Common myeloid progenitor, CD34-positive (primary cell): ENCODE results near the gene GCNA.
"Not testable (repeated sequence)": the region's sequence is repeated elsewhere in the genome, so short reads cannot be mapped to it uniquely, and the experiment has no call there.

Experiments used
- CTCF ChIA-PET: fragments of 350-600 bp; sonication (Branson Sonifier 250); formaldehyde crosslinking; loops from one replicate; lab custom pipeline; 2021; ENCODE audit warnings: antibody characterized with exemption; lab: Charles Lee
- POLR2A ChIA-PET: fragments of 350-600 bp; sonication (Branson Sonifier 250); formaldehyde crosslinking; loops from one replicate; lab custom pipeline; 2021; ENCODE audit warnings: antibody characterized with exemption; lab: Charles Lee
- DNase-seq, 3 donors: peaks; one replicate each; pipeline versions ENCODE4 v3.0.0 to v3.0.0-alpha.2; 2013
- H3K27ac ChIP-seq, 2 experiments: 1 replicate in 1 of 2; 2 replicates in 1 of 2; pipeline ENCODE4 v1.7.0; 2013; ENCODE audit warnings: inconsistent platforms in 2 of 2, low read length in 2 of 2, mild to moderate bottlenecking in 2 of 2, low read depth in 1 of 2, moderate library complexity in 1 of 2; ENCODE audit not compliant: severe bottlenecking in 2 of 2, insufficient read depth in 1 of 2, poor library complexity in 1 of 2
- H3K27me3 ChIP-seq, 5 experiments: replicated peaks in 2 of 5; 1 replicate in 3 of 5; 2 replicates in 2 of 5; pipeline versions ENCODE4 v1.6.1 to v1.7.0; 2013; ENCODE audit warnings: low read length in 4 of 5, mild to moderate bottlenecking in 2 of 5, moderate library complexity in 2 of 5, inconsistent platforms in 1 of 5; ENCODE audit not compliant: insufficient read depth in 5 of 5, control insufficient read depth in 4 of 5
- H3K36me3 ChIP-seq, 4 experiments: 1 replicate in 2 of 4; 2 replicates in 2 of 4; pipeline versions ENCODE4 v1.6.1 to v1.7.0; 2013; ENCODE audit warnings: low read length in 3 of 4, control low read depth in 1 of 4, mild to moderate bottlenecking in 1 of 4; ENCODE audit not compliant: control insufficient read depth in 4 of 4, insufficient read depth in 4 of 4
- H3K4me1 ChIP-seq, 4 experiments: 1 replicate in 3 of 4; 2 replicates in 1 of 4; pipeline versions ENCODE4 v1.6.1 to v1.7.1; 2013; ENCODE audit warnings: low read length in 3 of 4, mild to moderate bottlenecking in 3 of 4, control low read depth in 1 of 4, inconsistent platforms in 1 of 4, moderate library complexity in 1 of 4; ENCODE audit not compliant: control insufficient read depth in 4 of 4, insufficient read depth in 4 of 4; ENCODE audit errors: control extremely low read depth in 1 of 4
- H3K4me3 ChIP-seq, 7 experiments: 1 replicate in 4 of 7; 2 replicates in 3 of 7; pipeline versions ENCODE4 v1.5.1 to v1.7.0; 2013; ENCODE audit warnings: mild to moderate bottlenecking in 7 of 7, low read length in 6 of 7, moderate library complexity in 6 of 7, inconsistent platforms in 2 of 7, low read depth in 2 of 7, control low read depth in 1 of 7; ENCODE audit not compliant: insufficient read depth in 4 of 7, control insufficient read depth in 1 of 7; ENCODE audit errors: extremely low read depth in 1 of 7
- H3K9me3 ChIP-seq, 5 experiments: 1 replicate in 4 of 5; 2 replicates in 1 of 5; pipeline versions ENCODE4 v1.6.1 to v1.7.1; 2013; ENCODE audit warnings: low read length in 4 of 5, mild to moderate bottlenecking in 2 of 5, inconsistent platforms in 1 of 5, low read depth in 1 of 5, moderate library complexity in 1 of 5; ENCODE audit not compliant: control insufficient read depth in 4 of 5, insufficient read depth in 2 of 5; ENCODE audit errors: control extremely low read depth in 1 of 5
- WGBS: methylation state at CpG from one replicate; pipeline ENCODE4 v1.1.5; 2013; ENCODE audit not compliant: insufficient coverage; 5-methylcytosine and 5-hydroxymethylcytosine counted together

GCNA gene

DNA sequence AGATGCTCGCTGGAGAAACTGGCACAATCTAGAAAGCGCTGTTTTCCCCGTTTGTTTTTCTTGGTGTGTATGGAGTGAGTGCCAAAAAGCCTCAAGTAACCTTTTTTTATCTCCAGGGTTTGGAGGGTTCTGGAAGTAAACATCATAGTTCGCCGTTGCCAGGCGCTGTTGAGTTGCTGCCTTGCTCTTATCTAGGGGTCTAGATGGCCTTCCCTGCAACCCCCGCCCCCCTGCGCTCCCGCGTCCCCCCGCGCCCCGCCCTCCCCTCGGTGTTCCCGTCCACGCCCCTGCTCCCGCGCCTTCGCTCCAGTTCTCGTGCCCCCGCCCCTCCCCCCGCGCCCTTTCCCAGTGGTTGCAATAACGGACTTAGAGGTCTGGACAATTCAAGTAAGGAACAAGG lies 555 bp upstream of the GCNA start:
- H3K4me1 ChIP-seq, result no peaks in the 10 kb centered on the region
- 86% methylated on average over 15 of the region's 24 CpGs for WGBS
- H3K9me3 ChIP-seq, result no peaks in the 10 kb centered on the region
- peaks cover 0 to 32% (median 12%) of the 10 kb centered on the region in 4 experiments for H3K36me3 ChIP-seq
- POLR2A ChIA-PET, result no interaction called here
- CTCF ChIA-PET, result no interaction called here
- H3K27me3 ChIP-seq, result peaks cover 0 to 2% (median 0%) of the 10 kb centered on the region in 5 experiments
- no peak for DNase-seq
- no peak overlapping the region for H3K4me3 ChIP-seq
- H3K27ac ChIP-seq, result no peak overlapping the region

DNA sequence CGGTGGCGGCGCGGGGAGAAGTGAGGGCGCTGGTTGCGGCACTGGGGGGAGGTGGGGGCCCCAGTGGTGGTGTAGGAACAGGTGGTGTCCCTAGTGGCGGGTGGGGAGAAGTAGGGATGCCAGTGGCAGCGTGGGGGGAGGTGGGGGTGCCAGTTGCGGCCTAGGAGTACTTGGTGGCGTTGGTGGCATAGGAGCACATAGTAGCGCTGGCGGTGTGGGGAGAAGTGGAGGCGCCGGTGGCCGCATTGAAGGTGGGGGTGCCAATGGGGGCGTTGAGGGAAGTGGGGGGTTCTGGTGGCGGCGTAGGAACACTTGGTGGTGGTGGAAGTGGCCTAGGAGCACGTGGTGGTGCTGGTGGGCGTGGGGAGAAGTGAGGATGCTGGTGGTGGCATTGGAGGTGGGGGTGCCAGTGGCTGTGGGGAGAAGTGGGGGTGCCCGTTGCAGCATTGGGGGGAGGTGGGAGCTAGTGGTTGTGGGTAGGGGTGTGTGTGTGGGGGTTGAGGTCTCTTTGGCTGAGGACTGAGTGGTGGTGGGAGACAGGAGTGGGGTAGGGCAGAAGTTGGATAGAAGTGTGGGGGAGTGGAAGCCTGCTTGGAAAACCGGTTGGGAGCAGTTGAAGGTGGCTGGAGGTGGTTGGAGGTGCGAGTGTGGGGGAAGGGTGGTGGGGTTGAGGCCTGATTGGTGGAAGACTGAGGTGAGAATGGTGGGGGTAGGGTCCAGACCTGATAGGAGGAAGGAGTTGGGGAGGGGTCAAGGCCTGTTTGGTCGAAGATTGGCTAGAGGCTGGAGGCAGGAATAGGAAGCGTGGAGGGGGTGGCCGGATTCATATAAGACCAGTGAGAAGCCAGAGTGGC lies 1.1 kb downstream of the GCNA start:
- Histone ChIP-seq H3K27me3 (peaks cover 0 to 2% (median 0%) of the 10 kb centered on the region in 5 experiments), H3K4me1 (no peaks in the 10 kb centered on the region), H3K27ac (no peak overlapping the region), H3K36me3 (peaks cover 0 to 19% (median 2%) of the 10 kb centered on the region in 4 experiments), H3K9me3 (no peaks in the 10 kb centered on the region), H3K4me3 (no peak overlapping the region)
- no peak for DNase-seq
- ChIA-PET CTCF (no interaction called here), POLR2A (no interaction called here)
- WGBS, result 91% methylated on average over 16 of the region's 26 CpGs

DNA sequence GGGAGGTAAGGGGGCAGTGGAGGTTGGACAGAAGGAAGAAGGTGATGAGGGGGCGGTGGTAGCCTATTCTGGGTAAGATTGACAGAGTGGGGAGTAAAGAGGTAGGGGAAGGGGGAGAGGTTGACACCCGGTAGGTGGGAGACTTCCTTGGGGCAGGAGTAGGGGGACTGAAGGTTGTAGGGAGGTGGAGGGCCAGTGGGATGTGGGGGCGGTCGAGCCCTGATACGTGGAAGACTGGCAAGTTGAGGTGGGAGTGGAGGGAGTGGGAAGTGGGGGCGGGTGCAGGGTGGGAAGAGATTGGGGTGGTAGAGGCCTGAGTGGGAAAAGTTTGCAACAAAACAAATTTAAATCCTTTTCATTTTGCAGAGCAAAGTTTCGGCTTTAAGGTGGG lies 1.7 kb downstream of the GCNA start:
- Histone ChIP-seq H3K9me3 (no peaks in the 10 kb centered on the region), H3K27ac (no peak overlapping the region), H3K4me1 (no peaks in the 10 kb centered on the region), H3K36me3 (peaks cover 0 to 15% (median 1%) of the 10 kb centered on the region in 4 experiments), H3K4me3 (no peak overlapping the region), H3K27me3 (peaks cover 0 to 2% (median 0%) of the 10 kb centered on the region in 5 experiments)
- ChIA-PET CTCF (no interaction called here), POLR2A (no interaction called here)
- no peak for DNase-seq
- 100% methylated on average over 1 of the region's 7 CpGs for WGBS

DNA sequence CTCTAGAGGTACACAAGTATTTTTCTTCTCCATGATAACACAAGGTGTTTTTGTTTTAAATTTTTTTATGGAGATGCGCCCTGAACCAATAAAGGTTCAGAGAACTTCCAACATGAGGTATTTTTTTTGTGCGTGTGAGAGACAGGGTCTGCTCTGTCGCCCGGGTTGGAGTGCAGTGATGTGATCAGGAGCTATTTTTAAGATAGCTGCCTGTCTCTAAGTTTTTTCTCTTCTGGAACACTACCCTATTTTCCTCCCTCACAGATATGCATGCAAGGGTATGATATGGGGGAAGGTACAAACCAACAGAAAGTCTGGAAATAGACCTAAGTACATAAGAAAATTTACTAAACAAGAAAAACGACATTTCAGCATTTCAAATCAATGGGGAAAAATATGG lies 3.0 kb downstream of the GCNA start:
- no CpG with 5 or more reads among the region's 5 CpGs for WGBS
- ChIA-PET POLR2A (no interaction called here), CTCF (interaction anchor here (1.9 kb wide), 1 partner anchor 71 kb away, joined by 5 read pairs; no protein-coding TSS in a partner anchor)

DNA sequence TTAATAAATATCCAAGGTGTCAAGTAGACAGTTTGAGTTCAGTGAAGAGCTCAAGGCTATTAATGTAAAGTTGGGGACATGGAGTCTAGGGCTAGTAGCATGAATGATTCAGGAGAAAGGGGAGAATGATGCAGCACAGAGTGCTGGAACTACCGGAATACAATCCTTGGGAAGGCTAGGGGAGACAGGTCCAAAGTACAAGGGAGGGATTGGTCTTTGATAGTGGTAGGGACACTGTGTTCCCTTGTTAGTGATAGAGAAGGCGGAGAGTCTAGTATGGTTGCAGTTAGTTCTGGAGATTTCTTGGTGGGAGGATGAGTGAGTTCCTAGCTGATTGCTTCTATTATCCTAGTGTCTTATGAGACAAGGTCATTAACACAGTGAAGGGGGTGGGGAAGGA lies 8.7 kb downstream of the GCNA start:
- no peaks in the 10 kb centered on the region for H3K36me3 ChIP-seq
- H3K4me1 ChIP-seq, result no peaks in the 10 kb centered on the region
- CTCF ChIA-PET, result no interaction called here
- H3K27me3 ChIP-seq, result no peaks in the 10 kb centered on the region
- POLR2A ChIA-PET, result no interaction called here
- no peak overlapping the region for H3K27ac ChIP-seq
- no peak overlapping the region for H3K4me3 ChIP-seq
- 100% methylated on average over 1 of the region's 2 CpGs for WGBS
- no peaks in the 10 kb centered on the region for H3K9me3 ChIP-seq
- DNase-seq, result no peak

More for the DNA sequence above, 3.0 kb downstream of the GCNA start:
- H3K4me3 ChIP-seq, result no peak overlapping the region
- DNase-seq, result no peak
- no peaks in the 10 kb centered on the region for H3K27me3 ChIP-seq
- H3K4me1 ChIP-seq, result no peaks in the 10 kb centered on the region
- no peak overlapping the region for H3K27ac ChIP-seq
- no peaks in the 10 kb centered on the region for H3K9me3 ChIP-seq
- H3K36me3 ChIP-seq, result peaks cover 0 to 6% (median 0%) of the 10 kb centered on the region in 4 experiments

- CTCF ChIA-PET, H3K4me3 ChIP-seq, H3K27ac ChIP-seq, H3K36me3 ChIP-seq, H3K4me1 ChIP-seq, H3K27me3 ChIP-seq, POLR2A ChIA-PET, H3K9me3 ChIP-seq, DNase-seq: not testable (repeated sequence)
- no CpG with 5 or more reads among the region's 8 CpGs for WGBS
Measured at GRCh38 chrX:71593210-71593609, 15.0 kb downstream of the GCNA start.

GRCh38 chrX:71599965-71600364 lies 21.7 kb downstream of the GCNA start:
- no peaks in the 10 kb centered on the region for H3K9me3 ChIP-seq
- ChIA-PET CTCF (no interaction called here), POLR2A (no interaction called here)
- H3K27ac ChIP-seq, result no peak overlapping the region
- no peak overlapping the region for H3K4me3 ChIP-seq
- H3K27me3 ChIP-seq, result no peaks in the 10 kb centered on the region
- DNase-seq, result no peak
- no peaks in the 10 kb centered on the region for H3K4me1 ChIP-seq
- 85% methylated on average over 2 of the region's 2 CpGs for WGBS
- H3K36me3 ChIP-seq, result peaks cover 7 to 41% (median 10%) of the 10 kb centered on the region in 4 experiments
